Lung (tissue), 12 donors: Measurements from ENCODE around the gene FNBP1L. TPM values are rescaled to one million over a fixed set of nuclear protein-coding genes. Genes with fewer than 3 reads are reported as not detected.

Experiments
- ATAC-seq: fragments of 200-7000 bp; cut with Tn5 transposase; one replicate; pipeline ENCODE4 v1.9.1; 2020; ENCODE audit warnings: moderate number of reproducible peaks; ENCODE audit not compliant: insufficient read depth, low FRiP score
- DNase-seq, 3 donors: peaks; one replicate each; pipeline ENCODE4 v3.0.0-alpha.2; 2013 to 2017
- H3K27ac ChIP-seq, 2 donors: one replicate each; pipeline ENCODE4 v1.5.1; 2013; ENCODE audit warnings: mild to moderate bottlenecking in 2 of 2, moderate library complexity in 2 of 2, control low read depth in 1 of 2, inconsistent platforms in 1 of 2, low read depth in 1 of 2, low read length in 1 of 2
- H3K27me3 ChIP-seq, 3 donors: one replicate each; pipeline ENCODE4 v1.5.1; 2013; ENCODE audit warnings: low read length in 2 of 3; ENCODE audit not compliant: control insufficient read depth in 3 of 3, insufficient read depth in 3 of 3
- H3K36me3 ChIP-seq, 4 donors: one replicate each; pipeline ENCODE4 v1.5.1; 2013; ENCODE audit warnings: low read length in 4 of 4, mild to moderate bottlenecking in 1 of 4, moderate library complexity in 1 of 4; ENCODE audit not compliant: control insufficient read depth in 4 of 4, insufficient read depth in 4 of 4
- H3K4me1 ChIP-seq, 5 donors: one replicate each; pipeline ENCODE4 v1.5.1; 2013; ENCODE audit warnings: low read length in 5 of 5, mild to moderate bottlenecking in 2 of 5, moderate library complexity in 1 of 5; ENCODE audit not compliant: control insufficient read depth in 5 of 5, insufficient read depth in 5 of 5
- H3K4me3 ChIP-seq: one replicate; pipeline ENCODE4 v1.5.1; 2013; ENCODE audit warnings: mild to moderate bottlenecking, control low read depth, moderate library complexity
- H3K9ac ChIP-seq, 2 donors: one replicate each; pipeline ENCODE4 v1.5.1; 2013; ENCODE audit warnings: low read length in 2 of 2, control low read depth in 1 of 2; ENCODE audit not compliant: insufficient read depth in 1 of 2
- H3K9me3 ChIP-seq, 4 donors: one replicate each; pipeline ENCODE4 v1.5.1; 2013; ENCODE audit warnings: low read length in 3 of 4, mild to moderate bottlenecking in 1 of 4, moderate library complexity in 1 of 4; ENCODE audit not compliant: control insufficient read depth in 4 of 4, insufficient read depth in 3 of 4
- CTCF ChIP-seq: IDR thresholded peaks from 2 replicates; pipeline ENCODE4 v1.5.1; 2012; ENCODE audit warnings: mild to moderate bottlenecking; ENCODE audit errors: control extremely low read depth, extremely low read depth
- WGBS, 2 donors: extraction: QIAGEN DNeasy Blood & Tissue Kit; methylation state at CpG; one replicate each; pipeline ENCODE4 v1.1.7; 2013; 5-methylcytosine and 5-hydroxymethylcytosine counted together
- polyA plus RNA-seq, 2 donors: library from polyadenylated mRNA; stranded (reverse); fragments of 200-250 nt; gene quantifications; one replicate each; pipeline ENCODE4 v1.2.1, GENCODE V29; 2013
- total RNA-seq, 2 donors: library from RNA; depleted of rRNA in 1 of 2; stranded (reverse); fragments of >200 nt in 1 of 2; gene quantifications; one replicate each; pipeline ENCODE4 v1.2.1, GENCODE V29; 2014 to 2021
- donor health status: control.
- donor health status: control.
- donor health status: Bipolar disorder and iron deficiency.
- donor health status: healthy.
- donor health status: DM: yes; HTN: yes; CAD: no.

The FNBP1L gene
- total and polyA plus RNA-seq, 4 donors = 15.1 to 119 (median 26.3) TPM

GRCh38 chr1:93433407-93433961 lies 14.4 kb upstream of the FNBP1L start:
- H3K4me1 ChIP-seq = no peaks in the 10 kb centered on the region
- no peak overlapping the region for H3K4me3 ChIP-seq
- peak; percentile 9 for ATAC-seq
- no peak for DNase-seq
- no peaks in the 10 kb centered on the region for H3K36me3 ChIP-seq
- H3K27me3 ChIP-seq = peaks cover 0 to 2% (median 0%) of the 10 kb centered on the region in 3 donors
- H3K9ac ChIP-seq = no peak overlapping the region
- no peak for TF ChIP-seq CTCF
- H3K27ac ChIP-seq = peak overlapping the region in 1 of 2 donors; percentile 7
- WGBS, 2 donors = 57 to 75% methylated on average over 5 of the region's 5 CpGs
- H3K9me3 ChIP-seq = no peaks in the 10 kb centered on the region

GRCh38 chr1:93434088-93434487 lies 13.8 kb upstream of the FNBP1L start:
- H3K4me1 ChIP-seq = no peaks in the 10 kb centered on the region
- no peaks in the 10 kb centered on the region for H3K36me3 ChIP-seq
- DNase-seq = no peak
- no peak for ATAC-seq
- WGBS, 2 donors = 82 to 94% methylated on average over 3 of the region's 3 CpGs
- peaks cover 0 to 2% (median 0%) of the 10 kb centered on the region in 3 donors for H3K27me3 ChIP-seq
- no peak overlapping the region for H3K4me3 ChIP-seq
- no peak overlapping the region for H3K27ac ChIP-seq
- H3K9ac ChIP-seq = no peak overlapping the region
- no peaks in the 10 kb centered on the region for H3K9me3 ChIP-seq
- no peak for TF ChIP-seq CTCF

GRCh38 chr1:93434987-93435386 lies 12.9 kb upstream of the FNBP1L start:
- H3K4me1 ChIP-seq = no peaks in the 10 kb centered on the region
- H3K27me3 ChIP-seq = peaks cover 0 to 2% (median 0%) of the 10 kb centered on the region in 3 donors
- no peak for ATAC-seq
- H3K9me3 ChIP-seq = no peaks in the 10 kb centered on the region
- no peak overlapping the region for H3K27ac ChIP-seq
- 83 to 94% methylated on average over 5 of the region's 5 CpGs for WGBS, 2 donors
- H3K4me3 ChIP-seq = no peak overlapping the region
- DNase-seq = no peak
- no peaks in the 10 kb centered on the region for H3K36me3 ChIP-seq
- no peak overlapping the region for H3K9ac ChIP-seq
- no peak for TF ChIP-seq CTCF

GRCh38 chr1:93435443-93435842 lies 12.5 kb upstream of the FNBP1L start:
- WGBS, 2 donors = 71 to 77% methylated on average over 4 of the region's 4 CpGs
- Histone ChIP-seq H3K9ac (no peak overlapping the region), H3K4me1 (no peaks in the 10 kb centered on the region), H3K27ac (no peak overlapping the region), H3K4me3 (no peak overlapping the region), H3K27me3 (no peaks in the 10 kb centered on the region), H3K9me3 (no peaks in the 10 kb centered on the region), H3K36me3 (no peaks in the 10 kb centered on the region)
- TF ChIP-seq CTCF = no peak
- ATAC-seq (no peak), DNase-seq (no peak)
